Measurements from ENCODE around the gene FNDC10. TPM values are rescaled to one million over a fixed set of nuclear protein-coding genes. Genes with fewer than 3 reads are reported as not detected.

FNDC10 gene
- total RNA-seq, 4 donors from 2014 or later = 0.50 to 1.9 (median 0.84) TPM; not detected in 1

DNA sequence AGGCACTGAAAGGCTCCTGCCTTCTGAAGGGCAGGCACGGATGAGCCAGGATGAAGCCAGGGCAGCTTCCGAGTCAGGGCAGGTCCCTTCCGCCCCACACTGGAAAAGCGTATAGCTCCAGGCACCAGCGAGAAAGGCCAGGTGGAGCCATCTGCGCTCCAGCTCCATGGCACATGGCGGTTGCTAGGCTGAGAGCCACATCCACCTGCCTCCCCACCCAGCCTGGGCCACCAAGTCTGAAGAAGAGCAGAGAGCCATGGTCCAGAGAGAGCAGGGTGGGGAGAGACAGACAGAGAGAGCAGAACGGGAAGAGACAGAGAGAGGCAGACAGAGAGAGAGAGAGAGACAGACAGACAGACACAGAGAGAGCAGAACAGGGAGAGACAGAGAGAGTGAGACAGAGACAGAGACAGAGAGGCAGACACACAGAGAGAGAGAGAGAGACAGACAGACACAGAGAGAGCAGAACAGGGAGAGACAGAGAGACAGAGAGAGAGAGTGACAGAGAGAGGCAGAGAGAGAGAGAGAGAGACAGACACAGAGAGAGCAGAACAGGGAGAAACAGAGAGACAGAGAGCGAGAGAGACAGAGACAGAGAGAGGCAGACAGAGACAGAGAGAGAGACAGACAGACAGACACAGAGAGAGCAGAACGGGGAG is 5.2 kb downstream of the FNDC10 start:
- intact Hi-C loops (cut with DNase I) = no loop called here
- peaks cover 14 to 26% (median 16%) of the 10 kb centered on the region in 4 donors for H3K4me1 ChIP-seq
- no peak for TF ChIP-seq POLR2AphosphoS5 (IDR thresholded peaks at IDR 0.05)
- H3K27me3 ChIP-seq = peaks cover 0 to 45% (median 10%) of the 10 kb centered on the region in 4 donors
- H3K27ac ChIP-seq (replicated peaks in 1 of 4) = no peak overlapping the region
- H3K36me3 ChIP-seq = no peaks in the 10 kb centered on the region
- H3K9me3 ChIP-seq = no peaks in the 10 kb centered on the region
- 62% methylated on average over 10 of the region's 10 CpGs for WGBS
- H3K4me3 ChIP-seq = no peak overlapping the region
- DNase-seq (ENCODE audit: extremely low spot score) = no peak

DNA sequence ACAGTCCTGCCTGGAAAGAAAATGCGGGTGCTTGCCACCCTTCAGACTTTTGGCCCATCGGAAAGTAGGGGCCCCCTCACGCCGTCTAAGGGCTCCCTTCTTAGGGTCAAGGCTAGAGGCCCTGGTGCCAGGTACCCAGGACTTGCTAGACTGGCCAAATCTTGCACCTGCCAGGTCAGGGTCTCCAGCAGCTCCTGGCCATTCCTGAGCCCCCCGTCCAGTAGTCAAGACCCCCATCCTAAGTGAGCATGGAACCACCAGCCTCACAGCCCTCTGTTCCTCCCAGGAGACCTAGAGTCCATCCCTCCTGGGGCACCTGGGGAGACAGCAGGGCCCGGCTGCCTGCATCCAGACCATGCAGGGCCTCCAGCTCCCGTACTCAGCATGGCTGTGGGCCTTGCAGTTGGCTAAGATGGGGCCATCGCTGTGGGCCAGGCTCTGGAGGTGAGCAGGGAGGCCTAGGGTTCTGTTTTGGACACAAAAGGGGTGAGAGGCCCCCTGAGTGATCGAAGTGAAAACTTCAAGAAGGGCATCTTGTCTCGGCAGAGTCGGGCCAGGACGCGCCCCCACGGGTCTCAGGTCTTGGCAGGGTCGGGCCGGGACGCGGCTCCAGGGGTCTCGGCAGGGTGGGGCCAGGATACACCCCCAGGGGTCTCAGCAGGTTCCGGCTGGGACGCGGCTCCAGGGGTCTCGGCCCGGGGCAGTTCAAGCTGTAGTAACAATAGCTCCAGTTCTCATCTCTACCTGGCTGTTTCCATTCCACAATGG is 5.9 kb downstream of the FNDC10 start:
- Histone ChIP-seq H3K36me3 (no peaks in the 10 kb centered on the region), H3K27me3 (peaks cover 0 to 44% (median 8%) of the 10 kb centered on the region in 4 donors), H3K9me3 (no peaks in the 10 kb centered on the region), H3K4me3 (no peak overlapping the region), H3K4me1 (peaks cover 9 to 20% (median 11%) of the 10 kb centered on the region in 4 donors), H3K27ac (replicated peaks in 1 of 4) (no peak overlapping the region)
- intact Hi-C loops (cut with DNase I) = no loop called here
- DNase-seq (ENCODE audit: extremely low spot score) = no peak
- TF ChIP-seq EP300 (IDR thresholded peaks at IDR 0.05) (no peak), POLR2A (IDR thresholded peaks at IDR 0.05; ENCODE audit: low read depth) (no peak)
- TF ChIP-seq, protein P1, sequence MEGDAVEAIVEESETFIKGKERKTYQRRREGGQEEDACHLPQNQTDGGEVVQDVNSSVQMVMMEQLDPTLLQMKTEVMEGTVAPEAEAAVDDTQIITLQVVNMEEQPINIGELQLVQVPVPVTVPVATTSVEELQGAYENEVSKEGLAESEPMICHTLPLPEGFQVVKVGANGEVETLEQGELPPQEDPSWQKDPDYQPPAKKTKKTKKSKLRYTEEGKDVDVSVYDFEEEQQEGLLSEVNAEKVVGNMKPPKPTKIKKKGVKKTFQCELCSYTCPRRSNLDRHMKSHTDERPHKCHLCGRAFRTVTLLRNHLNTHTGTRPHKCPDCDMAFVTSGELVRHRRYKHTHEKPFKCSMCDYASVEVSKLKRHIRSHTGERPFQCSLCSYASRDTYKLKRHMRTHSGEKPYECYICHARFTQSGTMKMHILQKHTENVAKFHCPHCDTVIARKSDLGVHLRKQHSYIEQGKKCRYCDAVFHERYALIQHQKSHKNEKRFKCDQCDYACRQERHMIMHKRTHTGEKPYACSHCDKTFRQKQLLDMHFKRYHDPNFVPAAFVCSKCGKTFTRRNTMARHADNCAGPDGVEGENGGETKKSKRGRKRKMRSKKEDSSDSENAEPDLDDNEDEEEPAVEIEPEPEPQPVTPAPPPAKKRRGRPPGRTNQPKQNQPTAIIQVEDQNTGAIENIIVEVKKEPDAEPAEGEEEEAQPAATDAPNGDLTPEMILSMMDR (IDR thresholded peaks at IDR 0.05) = no peak
- 82% methylated on average over 13 of the region's 24 CpGs for WGBS

DNA sequence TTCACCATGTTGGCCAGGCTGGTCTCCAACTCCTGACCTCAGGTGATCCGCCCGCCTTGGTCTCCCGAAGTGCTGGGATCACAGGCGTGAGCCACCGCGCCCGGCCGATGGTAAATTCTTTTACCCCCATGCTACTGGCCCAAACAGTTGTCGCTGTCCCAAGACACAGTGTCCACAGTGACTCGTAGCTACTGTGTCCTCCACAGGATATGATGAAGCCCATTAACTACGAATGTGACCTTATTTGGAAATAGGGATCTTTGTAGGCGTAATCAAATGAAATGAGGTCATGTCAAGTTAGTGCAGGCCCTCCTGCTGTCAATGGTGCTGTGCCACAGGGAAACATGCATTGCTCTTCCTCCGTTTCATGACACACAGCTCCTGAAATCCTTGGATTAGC is 8.5 kb downstream of the FNDC10 start:
- Histone ChIP-seq H3K36me3 (no peaks in the 10 kb centered on the region), H3K9me3 (no peaks in the 10 kb centered on the region), H3K4me3 (no peak overlapping the region), H3K27me3 (peaks cover 0 to 42% (median 0%) of the 10 kb centered on the region in 4 donors), H3K27ac (replicated peaks in 1 of 4) (no peak overlapping the region), H3K4me1 (no peaks in the 10 kb centered on the region)
- no peak for DNase-seq (ENCODE audit: extremely low spot score)
- TF ChIP-seq, protein P1 (IDR thresholded peaks at IDR 0.05) = no peak
- TF ChIP-seq EP300 (IDR thresholded peaks at IDR 0.05) = no peak
- no peak for TF ChIP-seq POLR2AphosphoS5 (IDR thresholded peaks at IDR 0.05)
- no peak for TF ChIP-seq POLR2A (IDR thresholded peaks at IDR 0.05; ENCODE audit: low read depth)
- 90% methylated on average over 11 of the region's 13 CpGs for WGBS
- intact Hi-C loops (cut with DNase I) = no loop called here

DNA sequence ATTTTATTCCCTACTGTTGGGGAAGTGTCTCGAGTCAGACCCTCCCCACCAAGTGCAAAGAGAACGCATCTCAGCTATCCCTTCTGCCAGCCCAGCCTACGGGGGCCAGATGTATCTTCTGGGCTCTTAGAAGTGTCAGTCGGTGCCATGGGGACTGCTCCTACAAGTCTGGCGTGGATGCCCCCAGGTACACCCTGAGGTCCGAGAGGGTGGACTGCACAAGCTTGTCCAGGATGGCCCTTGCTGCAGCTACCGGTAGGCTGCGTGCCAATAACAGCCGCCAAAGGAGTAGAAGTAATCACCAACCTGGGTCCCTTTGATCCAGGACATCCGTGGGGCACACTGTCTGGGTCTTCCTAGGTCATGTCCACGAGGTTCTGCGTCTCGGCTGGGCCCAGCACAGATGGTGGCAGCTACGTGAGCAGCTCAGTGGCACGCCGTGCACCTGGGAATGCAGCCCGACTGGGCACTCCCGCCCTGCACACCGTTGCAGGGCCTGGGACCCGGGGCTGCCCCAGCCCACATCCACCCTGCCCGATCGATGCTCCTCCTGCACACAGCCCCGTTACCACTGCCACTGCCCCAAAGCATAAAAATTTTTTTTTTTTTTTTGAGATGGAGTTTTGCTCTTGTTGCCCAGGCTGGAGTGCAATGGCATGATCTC is 16.5 kb downstream of the FNDC10 start:
- Histone ChIP-seq H3K27me3 (peaks cover 0 to 52% (median 0%) of the 10 kb centered on the region in 4 donors), H3K36me3 (no peaks in the 10 kb centered on the region), H3K27ac (replicated peaks in 1 of 4) (no peak overlapping the region), H3K4me1 (no peaks in the 10 kb centered on the region), H3K9me3 (no peaks in the 10 kb centered on the region), H3K4me3 (no peak overlapping the region)
- TF ChIP-seq EP300 (IDR thresholded peaks at IDR 0.05) (no peak), POLR2AphosphoS5 (IDR thresholded peaks at IDR 0.05) (no peak), POLR2A (IDR thresholded peaks at IDR 0.05; ENCODE audit: low read depth) (no peak)
- TF ChIP-seq, protein P1 (IDR thresholded peaks at IDR 0.05) = no peak
- DNase-seq (ENCODE audit: extremely low spot score) = no peak
- 83% methylated on average over 18 of the region's 23 CpGs for WGBS
- intact Hi-C loops (cut with DNase I) = no loop called here

Measured in esophagus muscularis mucosa (tissue), 4 donors.